Measurements from ENCODE around the gene CSNK1A1.

DNA sequence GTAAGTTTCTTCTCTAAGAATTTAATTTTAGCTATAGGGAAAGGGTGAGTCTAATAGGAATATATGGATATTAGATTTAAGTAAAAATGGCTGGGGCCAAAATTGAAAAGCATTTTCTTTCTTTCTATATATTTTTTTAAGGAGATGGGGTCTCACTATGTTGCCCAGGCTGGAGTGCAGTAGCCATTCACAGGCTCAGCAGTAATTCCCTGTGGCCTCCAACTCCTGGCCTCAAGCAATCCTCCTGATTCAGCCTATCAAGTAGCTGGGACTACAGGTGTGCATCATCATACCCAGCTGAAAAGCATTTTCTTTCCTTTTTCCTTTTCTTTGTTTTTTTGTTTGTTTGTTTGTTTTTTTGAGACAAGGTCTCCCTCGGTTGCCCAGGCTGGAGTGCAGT lies 41.1 kb downstream of the CSNK1A1 start:
- TF ChIP-seq, protein P1, sequence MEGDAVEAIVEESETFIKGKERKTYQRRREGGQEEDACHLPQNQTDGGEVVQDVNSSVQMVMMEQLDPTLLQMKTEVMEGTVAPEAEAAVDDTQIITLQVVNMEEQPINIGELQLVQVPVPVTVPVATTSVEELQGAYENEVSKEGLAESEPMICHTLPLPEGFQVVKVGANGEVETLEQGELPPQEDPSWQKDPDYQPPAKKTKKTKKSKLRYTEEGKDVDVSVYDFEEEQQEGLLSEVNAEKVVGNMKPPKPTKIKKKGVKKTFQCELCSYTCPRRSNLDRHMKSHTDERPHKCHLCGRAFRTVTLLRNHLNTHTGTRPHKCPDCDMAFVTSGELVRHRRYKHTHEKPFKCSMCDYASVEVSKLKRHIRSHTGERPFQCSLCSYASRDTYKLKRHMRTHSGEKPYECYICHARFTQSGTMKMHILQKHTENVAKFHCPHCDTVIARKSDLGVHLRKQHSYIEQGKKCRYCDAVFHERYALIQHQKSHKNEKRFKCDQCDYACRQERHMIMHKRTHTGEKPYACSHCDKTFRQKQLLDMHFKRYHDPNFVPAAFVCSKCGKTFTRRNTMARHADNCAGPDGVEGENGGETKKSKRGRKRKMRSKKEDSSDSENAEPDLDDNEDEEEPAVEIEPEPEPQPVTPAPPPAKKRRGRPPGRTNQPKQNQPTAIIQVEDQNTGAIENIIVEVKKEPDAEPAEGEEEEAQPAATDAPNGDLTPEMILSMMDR (IDR thresholded peaks at IDR 0.05): no peak
- TF ChIP-seq POLR2AphosphoS5 (IDR thresholded peaks at IDR 0.05; ENCODE audit: low read depth, low read length): no peak
- no peak for TF ChIP-seq TCF7L2 (IDR thresholded peaks at IDR 0.05; ENCODE audit: low read depth, low read length)
- TF ChIP-seq, protein P2, sequence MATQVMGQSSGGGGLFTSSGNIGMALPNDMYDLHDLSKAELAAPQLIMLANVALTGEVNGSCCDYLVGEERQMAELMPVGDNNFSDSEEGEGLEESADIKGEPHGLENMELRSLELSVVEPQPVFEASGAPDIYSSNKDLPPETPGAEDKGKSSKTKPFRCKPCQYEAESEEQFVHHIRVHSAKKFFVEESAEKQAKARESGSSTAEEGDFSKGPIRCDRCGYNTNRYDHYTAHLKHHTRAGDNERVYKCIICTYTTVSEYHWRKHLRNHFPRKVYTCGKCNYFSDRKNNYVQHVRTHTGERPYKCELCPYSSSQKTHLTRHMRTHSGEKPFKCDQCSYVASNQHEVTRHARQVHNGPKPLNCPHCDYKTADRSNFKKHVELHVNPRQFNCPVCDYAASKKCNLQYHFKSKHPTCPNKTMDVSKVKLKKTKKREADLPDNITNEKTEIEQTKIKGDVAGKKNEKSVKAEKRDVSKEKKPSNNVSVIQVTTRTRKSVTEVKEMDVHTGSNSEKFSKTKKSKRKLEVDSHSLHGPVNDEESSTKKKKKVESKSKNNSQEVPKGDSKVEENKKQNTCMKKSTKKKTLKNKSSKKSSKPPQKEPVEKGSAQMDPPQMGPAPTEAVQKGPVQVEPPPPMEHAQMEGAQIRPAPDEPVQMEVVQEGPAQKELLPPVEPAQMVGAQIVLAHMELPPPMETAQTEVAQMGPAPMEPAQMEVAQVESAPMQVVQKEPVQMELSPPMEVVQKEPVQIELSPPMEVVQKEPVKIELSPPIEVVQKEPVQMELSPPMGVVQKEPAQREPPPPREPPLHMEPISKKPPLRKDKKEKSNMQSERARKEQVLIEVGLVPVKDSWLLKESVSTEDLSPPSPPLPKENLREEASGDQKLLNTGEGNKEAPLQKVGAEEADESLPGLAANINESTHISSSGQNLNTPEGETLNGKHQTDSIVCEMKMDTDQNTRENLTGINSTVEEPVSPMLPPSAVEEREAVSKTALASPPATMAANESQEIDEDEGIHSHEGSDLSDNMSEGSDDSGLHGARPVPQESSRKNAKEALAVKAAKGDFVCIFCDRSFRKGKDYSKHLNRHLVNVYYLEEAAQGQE (IDR thresholded peaks at IDR 0.05; ENCODE audit: insufficient read depth in 1 of 2, low read depth in 2 of 2, low read length in 1 of 2): no peak
- TF ChIP-seq SIN3A (IDR thresholded peaks at IDR 0.05; ENCODE audit: borderline replicate concordance, insufficient read depth, low read depth, low read length): no peak

All from Panc1 (cell line).